ENCODE data around the gene CADM1.

CADM1 gene

DNA sequence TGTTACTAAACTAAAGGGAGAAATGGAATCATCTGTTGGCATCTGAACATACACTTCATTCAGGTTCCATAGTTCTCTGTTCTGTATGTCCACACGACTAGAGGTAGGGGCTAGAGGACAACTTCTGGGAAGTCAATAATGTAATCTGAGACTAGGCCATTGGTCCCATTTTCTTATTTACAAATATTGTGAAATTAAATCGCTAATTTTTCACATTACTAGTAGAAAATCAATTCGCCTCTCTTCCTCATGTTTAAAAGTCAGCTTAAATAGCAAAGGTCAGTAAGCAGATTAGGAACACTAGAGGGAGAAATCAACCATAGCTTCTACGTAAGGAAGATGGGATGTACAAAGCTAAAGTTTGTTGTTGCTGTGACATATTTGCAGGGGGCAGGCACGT is 59.7 kb downstream of the CADM1 start:
- no peak for DNase-seq

DNA sequence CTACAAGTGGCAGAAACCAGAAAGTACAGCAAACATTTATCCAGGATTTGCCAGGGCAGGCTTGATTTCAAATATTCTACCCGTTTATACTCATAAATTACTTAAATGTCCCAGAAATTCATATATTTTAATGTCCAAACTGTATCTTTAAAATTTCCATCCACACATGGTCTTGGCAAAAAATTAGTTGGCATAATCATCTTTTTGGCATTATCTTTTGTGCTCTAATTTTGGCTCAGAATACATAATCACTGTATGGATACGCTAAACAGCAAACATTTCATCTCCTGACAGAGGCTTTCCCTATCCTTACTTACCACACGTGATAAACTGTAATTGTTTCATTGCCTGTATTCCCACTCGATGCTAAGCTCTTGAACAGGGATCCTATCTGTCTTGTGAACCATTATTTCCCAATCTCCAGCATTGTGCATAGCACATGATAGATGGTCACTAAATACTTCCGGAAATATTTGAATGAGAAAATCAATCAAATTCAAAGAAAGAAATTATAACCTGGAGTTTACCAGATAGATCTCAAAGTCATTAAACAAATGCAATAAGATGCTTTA is 64.2 kb downstream of the CADM1 start:
- DNase-seq, result no peak

DNA sequence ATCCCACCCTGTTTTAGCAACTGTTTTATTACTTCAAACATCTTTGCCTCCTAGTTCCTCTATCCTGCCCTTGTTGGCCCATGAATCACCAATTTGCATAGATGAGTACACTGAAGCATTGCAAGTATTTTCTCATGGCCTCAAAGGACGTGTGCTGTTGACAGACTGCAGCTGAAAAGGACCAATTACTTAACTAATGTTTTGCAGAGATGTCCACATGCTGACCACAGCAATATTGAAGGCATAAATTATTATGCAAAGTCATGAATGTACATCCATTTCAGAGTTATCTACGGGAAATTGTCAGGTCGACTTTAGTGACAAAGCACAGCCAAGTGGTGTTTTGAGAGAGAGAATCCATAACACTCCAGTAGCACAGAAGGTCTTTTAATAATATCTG is 64.8 kb downstream of the CADM1 start:
- DNase-seq, result no peak

DNA sequence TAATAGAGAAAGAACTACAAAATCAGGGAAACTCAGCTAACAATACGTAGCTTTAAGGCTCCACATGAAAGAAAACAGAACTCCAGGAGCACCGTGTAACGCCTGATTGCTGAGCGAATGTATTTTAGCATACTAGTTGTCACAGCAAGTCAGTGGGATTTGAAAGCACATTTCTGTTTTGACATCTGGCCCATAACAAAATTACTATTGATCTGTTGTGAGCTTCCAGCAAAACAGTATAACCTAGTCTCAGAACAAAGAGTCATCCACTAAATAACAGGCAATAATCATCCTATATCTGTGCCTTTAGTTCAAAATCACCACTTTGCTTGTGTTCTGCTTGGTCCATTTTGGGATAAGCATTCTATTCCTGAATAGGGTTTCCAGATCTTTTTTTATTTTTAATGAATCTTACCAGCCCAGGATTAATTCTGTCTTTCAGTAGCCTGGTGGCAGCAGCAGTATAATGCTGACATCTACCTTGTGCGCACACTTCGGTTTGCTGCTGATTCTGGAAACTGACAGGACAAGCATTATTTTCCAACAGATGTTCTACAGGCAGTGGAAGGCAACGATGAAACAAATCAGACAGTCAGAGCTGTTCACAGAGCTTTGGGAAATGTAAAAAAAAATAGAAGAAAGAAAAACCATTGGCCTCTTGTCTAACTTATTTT is 66.2 kb downstream of the CADM1 start:
- DNase-seq, result no peak

DNA sequence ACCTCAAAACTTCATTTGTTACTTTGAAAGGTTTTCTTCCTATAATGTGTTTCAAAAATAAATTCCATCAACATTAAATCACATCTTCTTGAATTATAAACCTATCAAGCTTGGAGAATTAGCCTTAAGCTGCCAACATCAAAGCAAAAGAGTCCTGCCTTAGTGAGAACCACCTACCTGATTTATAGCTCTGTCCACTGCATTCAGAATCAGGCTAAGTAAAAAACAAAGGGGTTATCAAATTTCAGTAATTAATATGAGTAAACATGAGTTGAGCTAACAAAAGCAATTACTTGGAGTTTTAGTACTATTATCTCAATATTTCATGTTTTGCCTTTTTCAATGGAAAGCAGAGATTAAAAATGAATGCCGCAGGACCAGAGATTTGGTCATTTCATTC is 73.9 kb downstream of the CADM1 start:
- no peak for DNase-seq

DNA sequence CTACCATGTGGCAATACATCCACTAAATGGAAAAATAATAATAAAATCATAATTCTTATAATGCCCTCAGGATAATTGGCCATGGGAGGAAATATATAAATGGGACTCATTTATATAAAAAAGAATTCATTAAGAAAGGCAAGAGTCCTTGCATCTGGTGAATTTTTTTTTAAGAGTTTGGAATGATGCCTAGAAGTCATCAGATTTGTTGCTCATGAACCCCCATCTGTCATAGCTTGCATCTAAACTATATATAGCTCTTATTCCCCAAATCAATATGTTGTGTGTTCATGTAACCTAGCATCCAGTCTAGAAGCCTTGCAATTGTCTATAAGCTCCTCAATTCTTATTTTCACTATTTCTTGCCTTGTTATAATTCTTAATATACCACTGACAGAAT is 75.9 kb downstream of the CADM1 start:
- DNase-seq, result no peak

DNA sequence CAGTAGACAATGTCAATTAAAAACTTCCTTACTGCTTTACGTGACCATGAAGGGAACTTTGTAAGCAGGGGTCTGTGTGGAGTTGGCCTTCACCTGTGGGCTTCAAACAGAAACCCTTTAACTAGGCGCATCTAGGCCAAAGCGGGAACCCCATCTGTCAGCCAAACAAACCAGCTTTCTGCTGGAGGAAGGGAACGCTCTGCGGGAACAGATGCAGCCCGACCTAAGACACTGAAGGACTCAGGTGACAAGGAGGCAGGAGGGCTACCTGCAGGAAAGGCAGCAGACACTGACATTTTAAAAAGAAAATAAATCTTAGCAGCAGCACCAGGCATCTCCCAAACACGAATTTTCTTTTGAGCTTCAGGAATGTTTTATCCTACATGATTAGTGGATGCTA is 78.4 kb downstream of the CADM1 start:
- no peak for DNase-seq

DNA sequence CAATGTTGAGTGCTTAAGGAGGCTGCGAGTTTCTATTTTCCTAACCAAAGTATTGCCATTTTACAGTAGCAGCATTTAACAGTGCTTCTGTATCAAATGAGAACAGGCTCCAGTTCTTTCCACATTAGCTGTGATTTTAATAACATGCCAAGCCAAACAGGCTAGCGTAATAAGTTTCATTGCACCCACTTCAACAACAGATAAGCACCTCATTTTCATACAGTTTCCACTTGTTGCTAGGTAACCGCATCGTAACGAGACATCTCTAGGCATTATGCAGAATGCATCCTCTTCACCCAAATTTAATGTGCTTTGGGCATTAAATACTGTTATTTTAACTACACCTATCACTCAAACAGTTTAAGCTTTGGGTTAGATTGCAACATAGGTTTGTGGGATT is 79.0 kb downstream of the CADM1 start:
- DNase-seq, result no peak

DNA sequence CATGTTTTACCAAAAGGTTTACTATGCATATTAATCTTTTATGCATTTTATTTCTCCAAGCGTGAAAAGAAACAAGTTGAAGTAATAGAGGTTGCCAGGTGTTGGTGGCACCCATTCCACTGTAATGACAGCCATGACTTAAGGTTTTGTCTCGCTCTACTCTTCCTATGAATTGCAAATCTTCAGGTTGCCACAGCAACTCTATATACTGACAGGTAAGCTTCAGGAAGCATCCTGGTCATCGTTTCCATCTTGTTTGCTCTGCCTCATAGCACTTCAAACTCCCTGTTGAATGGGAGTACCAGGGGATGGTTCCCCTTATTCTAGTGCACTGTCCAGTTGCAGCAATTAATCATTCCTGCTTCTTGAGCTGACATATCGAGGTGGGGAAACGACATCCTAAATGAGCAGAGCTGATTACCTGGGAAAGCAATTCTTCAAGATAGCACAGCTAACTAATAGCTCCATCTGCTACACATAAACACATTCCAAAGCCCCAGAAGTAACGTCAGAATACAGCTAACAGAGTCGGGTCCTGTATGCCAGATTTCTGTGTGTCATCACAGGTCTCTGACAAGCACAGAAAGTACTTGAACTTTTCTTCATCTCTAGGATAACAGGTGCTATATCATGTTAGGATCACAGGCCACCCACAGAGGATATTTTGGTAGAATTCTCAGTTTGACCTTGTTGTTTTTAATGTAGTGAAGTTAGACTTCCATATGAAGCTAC is 80.3 kb downstream of the CADM1 start:
- no peak for DNase-seq

DNA sequence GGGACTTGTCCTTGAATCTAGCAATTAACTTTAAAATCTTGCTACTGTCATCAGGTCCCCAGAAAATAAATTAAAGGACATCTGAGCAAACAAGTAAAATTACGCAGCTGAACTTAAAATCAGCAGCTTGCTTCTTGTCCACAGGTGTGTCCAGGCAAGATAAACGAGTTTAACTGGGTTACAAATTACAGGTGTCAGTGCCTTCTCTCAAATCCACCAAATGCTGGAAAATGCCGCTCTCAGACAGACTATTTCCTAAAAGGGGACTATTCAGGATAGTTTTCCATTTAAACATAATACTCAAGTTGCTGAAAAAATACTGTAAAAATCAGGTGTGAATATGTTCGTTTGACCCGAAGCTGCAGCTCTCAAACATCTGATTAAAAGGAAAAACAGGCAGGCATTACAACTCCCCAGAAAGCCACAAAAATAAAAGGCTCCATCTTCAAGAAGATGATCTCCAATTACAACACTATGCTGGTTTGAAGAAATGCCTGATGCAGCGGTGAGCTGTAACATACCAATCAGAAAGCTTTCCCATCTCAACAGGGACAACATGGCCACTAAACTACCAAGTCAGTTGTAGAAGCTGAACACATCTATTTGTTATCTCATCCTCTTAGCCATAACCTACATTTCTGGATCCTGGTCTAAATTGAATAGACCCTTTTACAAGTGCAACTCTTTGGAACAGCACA is 82.1 kb downstream of the CADM1 start:
- DNase-seq, result no peak

DNA sequence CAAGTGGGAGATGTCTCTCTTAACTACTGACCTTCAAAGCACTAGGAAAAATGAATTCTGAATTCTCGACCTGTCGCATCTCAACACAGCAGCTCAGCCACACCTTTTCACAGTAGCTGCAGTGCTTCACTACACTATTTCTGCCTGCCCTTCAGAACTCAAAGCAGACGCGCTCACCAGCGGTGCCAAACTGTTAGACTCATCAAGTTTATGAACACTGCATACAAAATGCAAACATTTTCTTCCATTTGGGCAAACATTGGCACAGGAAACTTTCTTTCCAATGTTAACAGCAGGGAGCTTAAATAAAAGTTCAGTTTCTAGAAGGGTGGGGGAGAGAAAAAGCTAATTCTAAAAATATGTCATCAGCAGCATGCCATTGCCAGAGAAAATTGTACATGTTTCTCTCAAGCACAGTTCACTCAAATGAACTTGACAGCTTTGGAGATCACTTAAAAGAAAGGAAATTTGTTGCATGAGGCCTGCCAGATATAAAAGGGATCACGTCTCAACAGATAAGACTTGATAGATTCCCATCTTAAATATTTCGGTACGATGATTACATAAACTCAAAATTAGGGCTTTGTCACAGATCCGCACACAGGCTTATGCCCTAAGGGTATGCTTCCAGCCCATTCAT is 82.7 kb downstream of the CADM1 start:
- no peak for DNase-seq

DNA sequence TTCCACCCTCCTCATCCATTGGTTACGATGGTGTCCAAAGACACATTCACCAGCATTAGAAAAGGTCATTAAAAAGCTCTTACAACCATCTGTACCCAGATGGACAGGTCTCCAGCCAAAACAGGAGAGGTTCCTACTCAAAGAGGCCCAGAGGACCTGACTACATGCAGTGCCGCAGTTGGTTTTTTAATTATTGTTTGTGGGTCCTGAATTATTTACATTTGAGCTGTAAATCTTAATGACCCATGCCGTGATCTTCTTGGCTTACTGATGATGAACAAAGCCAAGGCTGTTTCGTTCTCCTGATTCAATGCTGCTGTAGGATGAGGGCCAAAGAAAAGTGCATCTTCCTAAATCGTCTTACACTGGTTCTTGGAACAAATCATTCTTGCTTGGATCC is 83.7 kb downstream of the CADM1 start:
- DNase-seq, result no peak

DNA sequence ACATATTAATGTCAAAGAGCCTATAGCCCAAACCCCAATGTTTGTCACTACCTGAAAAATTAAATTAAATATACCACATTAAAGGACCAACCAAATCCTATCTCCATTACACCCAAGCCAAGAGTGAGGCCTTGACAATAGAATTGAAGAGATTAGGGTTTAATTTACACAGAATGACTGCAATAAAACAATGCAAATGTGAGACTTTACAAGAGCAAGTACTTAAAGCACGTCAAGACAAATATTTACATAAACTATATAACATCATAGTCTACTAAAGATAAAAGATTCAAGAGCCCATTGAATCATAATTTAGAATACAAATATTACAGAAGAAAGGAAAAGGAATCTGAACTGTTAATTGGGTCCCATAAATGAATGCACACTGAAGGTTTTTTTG is 85.6 kb downstream of the CADM1 start:
- DNase-seq, result no peak

DNA sequence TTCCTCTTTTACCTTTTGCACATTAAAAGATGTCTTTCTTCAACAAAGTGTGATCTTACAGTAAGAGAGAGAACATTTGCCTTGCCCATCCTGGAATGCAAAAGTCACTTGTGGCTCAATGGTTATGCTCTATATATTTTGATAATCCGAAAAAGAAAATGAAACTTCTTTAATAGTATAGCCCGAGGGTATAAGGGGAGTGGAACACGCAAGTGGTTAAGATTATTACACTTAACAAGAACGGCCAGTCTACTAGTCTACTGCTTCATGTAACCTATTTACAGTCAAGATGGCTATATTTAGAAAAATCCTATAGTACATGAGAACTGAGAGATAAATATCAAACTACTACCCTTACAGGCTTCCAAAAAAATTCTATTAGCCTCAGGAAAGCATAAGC is 86.1 kb downstream of the CADM1 start:
- no peak for DNase-seq

DNA sequence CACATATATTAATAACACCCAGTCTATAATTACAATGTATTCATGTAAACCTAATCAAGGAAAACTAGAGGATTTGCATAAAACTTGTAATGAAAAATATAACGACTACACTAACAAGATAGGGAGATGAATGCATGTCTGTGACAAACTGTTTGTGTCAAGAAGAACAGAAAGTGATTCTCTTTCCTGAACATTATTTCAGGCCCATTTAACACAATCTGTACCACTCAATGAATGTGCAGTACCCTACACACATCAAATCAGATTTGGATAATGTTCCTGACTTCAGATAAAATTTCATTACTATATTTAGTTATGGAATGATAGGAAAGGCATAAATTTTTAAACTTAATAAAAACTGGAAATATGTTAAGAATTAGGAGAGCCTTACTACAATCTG is 93.1 kb downstream of the CADM1 start:
- no peak for DNase-seq

DNA sequence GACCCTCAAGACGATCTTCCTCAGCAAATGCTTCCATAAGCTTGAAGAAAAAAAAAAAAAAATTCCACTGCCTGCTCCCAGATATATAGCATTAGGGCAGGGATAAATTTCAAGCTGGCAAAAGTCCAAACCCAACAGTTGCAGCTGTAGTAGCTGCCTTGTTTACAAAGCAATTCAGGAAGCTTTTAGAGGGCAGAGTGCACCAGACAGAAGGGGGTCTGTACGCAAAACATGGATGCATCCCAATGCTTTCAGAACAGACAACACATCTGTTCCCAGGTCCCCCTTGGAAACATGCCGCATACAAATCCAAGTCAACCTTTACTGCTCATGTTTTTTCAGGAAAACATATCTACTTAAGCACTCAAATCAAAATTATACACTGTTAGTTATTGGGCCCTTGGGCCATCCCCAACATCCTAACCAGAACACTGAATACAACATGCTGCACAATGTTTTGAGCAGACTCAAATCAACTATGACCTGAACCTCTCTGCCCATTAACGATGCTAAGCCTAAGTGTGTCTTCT is 94.5 kb downstream of the CADM1 start:
- DNase-seq, result no peak

DNA sequence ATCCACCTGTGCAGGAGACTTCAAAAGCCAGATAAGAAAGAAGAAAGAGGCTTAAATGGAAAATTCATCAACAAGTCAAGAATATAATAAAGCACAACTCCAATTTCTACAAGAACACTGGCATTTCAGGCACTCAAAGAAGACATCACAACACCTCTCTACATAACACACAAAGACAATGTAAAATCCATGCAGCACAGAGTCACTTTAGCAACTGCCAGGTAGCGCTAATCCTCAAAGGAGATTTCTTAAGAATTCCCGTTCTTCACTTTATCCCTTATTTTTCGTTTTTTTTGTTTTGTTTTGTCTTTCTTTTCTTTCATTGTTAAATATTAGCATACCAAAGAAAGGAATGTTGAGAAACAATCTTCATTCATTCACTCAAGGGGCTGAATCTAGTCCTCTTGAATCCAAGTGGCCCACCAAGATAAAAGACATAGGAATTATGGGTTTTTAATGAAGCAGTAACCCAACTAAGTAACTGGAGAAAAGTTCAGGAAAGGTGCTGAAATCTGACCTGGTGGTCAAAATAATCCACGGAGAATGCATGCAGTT is 95.0 kb downstream of the CADM1 start:
- DNase-seq, result no peak

DNA sequence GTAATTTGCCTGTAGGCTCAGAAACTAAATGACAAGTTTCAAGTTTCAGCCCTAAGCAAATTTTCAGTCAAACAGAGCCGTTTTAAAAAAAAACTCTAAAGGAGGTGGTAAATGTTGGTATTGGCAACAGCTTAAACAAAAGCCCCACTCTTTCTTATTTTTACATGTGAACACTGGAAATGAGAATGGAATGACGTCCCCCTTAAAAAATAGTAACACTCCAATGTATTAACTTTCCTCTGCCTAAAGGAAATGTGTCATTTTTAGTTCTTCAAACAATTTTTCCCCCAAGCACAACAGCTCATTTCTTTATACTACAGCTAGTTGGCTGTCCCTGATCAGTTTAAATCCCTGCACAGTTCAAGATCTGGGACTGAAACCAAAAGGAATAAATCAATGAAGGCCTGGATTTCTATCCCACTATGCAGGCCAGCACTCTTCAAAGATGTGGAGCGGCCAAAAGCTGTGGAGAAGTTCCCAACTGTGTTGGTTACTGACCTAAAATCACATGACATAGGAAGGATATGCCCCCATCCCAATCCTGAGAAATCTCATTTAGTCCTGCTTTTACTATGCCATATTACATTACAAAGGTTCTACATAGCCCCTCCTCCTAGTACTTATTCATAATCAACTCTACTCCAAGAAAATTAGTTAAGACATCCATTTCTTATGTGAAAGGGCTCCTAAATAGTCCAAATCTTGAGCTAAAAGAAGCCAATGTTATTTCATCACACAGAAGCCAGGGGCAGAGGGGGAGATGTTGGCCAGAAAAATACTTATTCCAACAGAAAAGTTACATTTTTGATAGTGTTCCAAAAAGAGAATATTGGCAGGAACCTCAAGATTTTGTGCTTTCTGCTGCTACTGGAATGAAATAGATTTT is 95.9 kb downstream of the CADM1 start:
- no peak for DNase-seq

DNA sequence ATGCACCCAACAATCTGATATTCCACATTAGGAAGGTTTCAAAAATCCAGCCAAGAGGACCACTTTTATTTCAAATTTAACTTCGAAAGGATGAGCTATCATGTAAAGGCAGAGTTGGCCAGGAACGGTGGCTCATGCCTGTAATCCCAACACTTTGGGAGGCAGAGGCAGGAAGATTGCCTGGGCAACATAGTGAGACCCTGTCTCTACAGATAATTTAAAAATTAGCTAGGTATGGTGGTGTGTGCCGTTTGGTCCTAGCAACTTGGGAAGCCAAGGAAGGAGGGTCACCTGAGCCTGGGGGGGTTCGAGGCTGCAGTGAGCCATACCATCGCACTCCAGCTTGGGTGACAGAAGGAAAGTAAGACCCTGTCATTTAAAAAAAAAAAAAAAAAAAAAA is 96.7 kb downstream of the CADM1 start:
- no peak for DNase-seq

DNA sequence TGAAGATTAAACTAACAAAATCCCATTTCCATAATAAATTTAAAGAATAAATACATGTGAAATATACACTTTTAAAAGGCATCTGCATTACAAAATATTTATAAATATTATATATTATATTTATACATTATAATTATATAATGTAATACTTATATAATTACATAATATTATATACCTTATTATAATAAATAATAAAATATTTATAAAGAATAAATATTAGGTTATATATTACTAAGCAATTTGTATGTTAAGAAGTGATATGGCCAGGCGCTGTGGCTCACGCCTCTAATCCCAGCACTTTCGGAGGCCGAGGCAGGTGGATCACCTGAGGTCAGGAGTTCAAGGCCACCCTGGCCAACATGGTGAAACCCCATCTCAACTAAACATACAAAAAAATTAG is 97.8 kb downstream of the CADM1 start:
- DNase-seq, result no peak

DNA sequence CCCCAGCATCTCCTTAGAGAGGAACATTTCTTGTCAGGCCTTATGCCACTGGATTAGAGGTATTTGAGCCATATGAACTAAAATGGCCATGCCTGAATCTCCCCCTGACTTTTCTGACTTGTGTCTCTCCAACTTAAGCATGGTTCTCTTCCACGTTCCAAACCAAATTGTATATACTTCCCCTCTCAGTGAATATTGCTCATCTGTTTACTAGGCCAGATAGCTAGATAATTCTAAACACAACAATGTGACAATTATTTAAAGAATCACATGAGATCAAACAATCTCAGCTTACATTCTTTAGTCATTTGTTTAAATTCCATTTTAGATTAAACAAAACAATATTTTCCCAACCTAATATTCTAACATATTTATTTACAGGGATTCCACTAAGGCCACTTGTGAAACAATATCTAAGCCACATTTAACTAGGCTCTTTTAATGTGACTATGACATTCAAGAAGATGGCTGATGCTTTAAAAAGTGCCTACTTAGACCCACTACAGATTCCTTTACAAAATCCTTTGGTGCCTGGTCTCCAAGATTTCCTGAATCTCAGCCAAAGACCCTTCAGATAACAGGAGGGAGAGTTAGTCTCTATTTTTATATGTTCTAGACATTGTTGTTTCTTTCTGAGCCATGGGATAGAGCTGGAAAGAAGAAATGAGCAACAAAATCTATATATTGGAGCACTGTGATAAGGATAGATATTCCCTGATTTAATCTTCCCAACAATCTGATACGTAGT is 105.7 kb downstream of the CADM1 start:
- no peak for DNase-seq

Measured in stimulated activated CD4-positive, alpha-beta T cell treated with anti-CD3 and anti-CD28 coated beads, Interleukin-1b, Interleukin-23, amount 100 ng/mL, for 48 hours (primary cell).